ENCODE results near the gene CDH13.

Gene CDH13

DNA sequence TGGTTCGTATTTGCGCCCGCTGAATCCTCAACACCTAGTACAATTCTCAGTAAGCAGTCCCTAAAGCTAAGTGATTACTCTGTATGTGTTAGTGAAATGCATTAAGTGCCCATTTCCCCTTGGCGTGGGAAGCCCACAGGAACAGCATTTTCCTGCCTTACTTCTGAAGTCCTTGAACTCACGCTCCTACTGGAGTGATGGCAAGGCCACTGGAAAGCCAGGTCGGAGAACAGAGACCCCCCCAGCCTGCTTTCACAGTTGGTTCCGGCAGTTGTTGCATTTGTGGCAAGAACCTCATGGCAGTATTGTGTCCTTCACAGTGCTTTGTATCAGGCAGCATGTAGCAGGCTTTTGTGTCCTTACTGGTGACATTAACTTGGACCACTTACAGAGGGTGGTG is 340.7 kb downstream of the CDH13 start:
- Histone ChIP-seq H4K20me1 (ENCODE audit: insufficient read depth, low read length) (no peaks in the 10 kb centered on the region), H3K36me3 (replicated peaks; ENCODE audit: insufficient read depth, low read length) (no peaks in the 10 kb centered on the region), H3K9ac (ENCODE audit: low read length) (no peak overlapping the region), H3K4me2 (ENCODE audit: low read depth, low read length) (no peak overlapping the region), H3K9me3 (replicated peaks; ENCODE audit: insufficient read depth, low read length) (no peaks in the 10 kb centered on the region), H3K79me2 (ENCODE audit: low read length) (no peaks in the 10 kb centered on the region), H3K27me3 (replicated peaks; ENCODE audit: insufficient read depth, low read length) (no peaks in the 10 kb centered on the region), H3K27ac (ENCODE audit: low read length) (no peak overlapping the region), H2AFZ (ENCODE audit: low read length) (no peak overlapping the region), H3K4me3 (ENCODE audit: low read length) (no peak overlapping the region), H3F3A (ENCODE audit: insufficient read depth, low read length) (no peaks in the 10 kb centered on the region), H3K4me1 (ENCODE audit: low read length) (no peaks in the 10 kb centered on the region), H3K9me2 (replicated peaks; ENCODE audit: insufficient read depth, low read length) (no peaks in the 10 kb centered on the region)
- no peak for DNase-seq
- TF ChIP-seq EZH2 (optimal IDR thresholded peaks at IDR 0.05; ENCODE audit: low read depth, low read length): no peak
- TF ChIP-seq, protein P1, sequence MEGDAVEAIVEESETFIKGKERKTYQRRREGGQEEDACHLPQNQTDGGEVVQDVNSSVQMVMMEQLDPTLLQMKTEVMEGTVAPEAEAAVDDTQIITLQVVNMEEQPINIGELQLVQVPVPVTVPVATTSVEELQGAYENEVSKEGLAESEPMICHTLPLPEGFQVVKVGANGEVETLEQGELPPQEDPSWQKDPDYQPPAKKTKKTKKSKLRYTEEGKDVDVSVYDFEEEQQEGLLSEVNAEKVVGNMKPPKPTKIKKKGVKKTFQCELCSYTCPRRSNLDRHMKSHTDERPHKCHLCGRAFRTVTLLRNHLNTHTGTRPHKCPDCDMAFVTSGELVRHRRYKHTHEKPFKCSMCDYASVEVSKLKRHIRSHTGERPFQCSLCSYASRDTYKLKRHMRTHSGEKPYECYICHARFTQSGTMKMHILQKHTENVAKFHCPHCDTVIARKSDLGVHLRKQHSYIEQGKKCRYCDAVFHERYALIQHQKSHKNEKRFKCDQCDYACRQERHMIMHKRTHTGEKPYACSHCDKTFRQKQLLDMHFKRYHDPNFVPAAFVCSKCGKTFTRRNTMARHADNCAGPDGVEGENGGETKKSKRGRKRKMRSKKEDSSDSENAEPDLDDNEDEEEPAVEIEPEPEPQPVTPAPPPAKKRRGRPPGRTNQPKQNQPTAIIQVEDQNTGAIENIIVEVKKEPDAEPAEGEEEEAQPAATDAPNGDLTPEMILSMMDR (IDR thresholded peaks at IDR 0.05; ENCODE audit: low read length): no peak
- no peak for TF ChIP-seq EZH2phosphoT487 (IDR thresholded peaks at IDR 0.05; ENCODE audit: low read length)

DNA sequence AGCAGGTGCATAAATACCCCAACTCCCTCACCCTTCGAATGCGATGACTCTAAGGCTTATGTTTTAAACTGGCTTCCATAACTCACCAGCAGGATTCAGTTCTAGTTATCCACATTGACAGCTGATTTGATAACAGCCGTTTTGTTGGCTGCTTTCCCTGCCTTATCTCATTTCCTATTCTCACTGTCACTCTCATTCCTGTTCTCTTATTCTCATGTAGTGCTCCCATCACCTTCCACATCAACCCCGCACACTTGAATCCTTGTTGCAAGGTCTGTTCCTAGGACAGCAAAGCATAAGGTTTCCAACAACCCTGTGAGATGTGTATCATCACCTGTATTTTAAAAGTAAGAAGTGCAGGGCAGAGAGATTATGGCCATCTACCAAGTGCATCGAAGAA is 344.4 kb downstream of the CDH13 start:
- no peaks in the 10 kb centered on the region for H3K4me1 ChIP-seq (ENCODE audit: low read length)
- no peaks in the 10 kb centered on the region for H3K9me3 ChIP-seq (replicated peaks; ENCODE audit: insufficient read depth, low read length)

DNA sequence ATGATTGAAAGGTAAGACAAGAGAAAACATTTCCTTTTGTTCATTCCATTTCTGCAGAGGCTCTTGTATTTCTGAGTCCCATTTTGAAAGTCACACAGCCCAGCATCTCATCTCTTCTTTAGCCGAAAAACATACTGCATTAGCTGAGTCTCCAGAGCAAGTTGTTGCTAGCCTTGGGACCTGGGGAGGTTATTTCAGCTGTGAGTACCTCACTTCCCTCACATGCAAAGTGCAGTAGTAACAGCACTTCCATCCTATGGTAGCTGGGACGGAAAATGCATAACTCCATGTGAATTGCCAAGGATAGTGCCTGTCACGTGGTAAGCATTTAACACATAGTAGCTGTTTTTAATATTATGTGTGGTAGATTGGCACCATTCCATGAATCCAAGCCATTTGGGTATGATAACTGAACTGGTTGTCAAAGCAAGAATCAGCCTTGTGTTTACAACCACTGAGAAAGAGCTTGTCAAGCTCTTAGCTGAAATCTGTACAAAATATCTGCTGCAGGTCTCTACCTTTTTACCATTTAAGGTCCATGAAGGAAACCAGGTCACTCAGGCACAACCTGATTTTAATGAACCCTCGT is 345.7 kb downstream of the CDH13 start:
- H3K27ac ChIP-seq (ENCODE audit: low read length): no peak overlapping the region
- H3F3A ChIP-seq (ENCODE audit: insufficient read depth, low read length): no peaks in the 10 kb centered on the region
- H3K4me1 ChIP-seq (ENCODE audit: low read length): no peaks in the 10 kb centered on the region
- no peaks in the 10 kb centered on the region for H3K9me2 ChIP-seq (replicated peaks; ENCODE audit: insufficient read depth, low read length)
- H3K36me3 ChIP-seq (replicated peaks; ENCODE audit: insufficient read depth, low read length): no peaks in the 10 kb centered on the region
- TF ChIP-seq, protein P1 (IDR thresholded peaks at IDR 0.05; ENCODE audit: low read length): no peak
- TF ChIP-seq EZH2 (optimal IDR thresholded peaks at IDR 0.05; ENCODE audit: low read depth, low read length): no peak
- TF ChIP-seq EZH2phosphoT487 (IDR thresholded peaks at IDR 0.05; ENCODE audit: low read length): no peak
- DNase-seq: no peak
- no peaks in the 10 kb centered on the region for H4K20me1 ChIP-seq (ENCODE audit: insufficient read depth, low read length)
- no peaks in the 10 kb centered on the region for H3K27me3 ChIP-seq (replicated peaks; ENCODE audit: insufficient read depth, low read length)
- H2AFZ ChIP-seq (ENCODE audit: low read length): no peak overlapping the region
- H3K4me2 ChIP-seq (ENCODE audit: low read depth, low read length): no peak overlapping the region
- no peaks in the 10 kb centered on the region for H3K9me3 ChIP-seq (replicated peaks; ENCODE audit: insufficient read depth, low read length)
- no peak overlapping the region for H3K9ac ChIP-seq (ENCODE audit: low read length)
- no peak overlapping the region for H3K4me3 ChIP-seq (ENCODE audit: low read length)
- H3K79me2 ChIP-seq (ENCODE audit: low read length): no peaks in the 10 kb centered on the region

More for the DNA sequence above, 344.4 kb downstream of the CDH13 start:
- Histone ChIP-seq H3K27ac (ENCODE audit: low read length) (no peak overlapping the region), H3K27me3 (replicated peaks; ENCODE audit: insufficient read depth, low read length) (no peaks in the 10 kb centered on the region), H3K79me2 (ENCODE audit: low read length) (no peaks in the 10 kb centered on the region), H4K20me1 (ENCODE audit: insufficient read depth, low read length) (no peaks in the 10 kb centered on the region), H3F3A (ENCODE audit: insufficient read depth, low read length) (no peaks in the 10 kb centered on the region), H3K4me2 (ENCODE audit: low read depth, low read length) (no peak overlapping the region), H3K9ac (ENCODE audit: low read length) (no peak overlapping the region), H2AFZ (ENCODE audit: low read length) (no peak overlapping the region), H3K9me2 (replicated peaks; ENCODE audit: insufficient read depth, low read length) (no peaks in the 10 kb centered on the region), H3K4me3 (ENCODE audit: low read length) (no peak overlapping the region), H3K36me3 (replicated peaks; ENCODE audit: insufficient read depth, low read length) (no peaks in the 10 kb centered on the region)
- TF ChIP-seq EZH2phosphoT487 (IDR thresholded peaks at IDR 0.05; ENCODE audit: low read length) (no peak), EZH2 (optimal IDR thresholded peaks at IDR 0.05; ENCODE audit: low read depth, low read length) (no peak)
- TF ChIP-seq, protein P1 (IDR thresholded peaks at IDR 0.05; ENCODE audit: low read length): no peak
- DNase-seq: no peak
